Esophagus (tissue), 2 donors: Measurements from ENCODE around the gene FGF1. TPM values are rescaled to one million over a fixed set of nuclear protein-coding genes. Genes with fewer than 3 reads are reported as not detected.

Source experiments
- H3K27ac ChIP-seq, 2 donors: one replicate each; pipeline ENCODE4 v1.5.1; 2013; ENCODE audit warnings: low read depth in 2 of 2, mild to moderate bottlenecking in 2 of 2, inconsistent platforms in 1 of 2, low read length in 1 of 2, moderate library complexity in 1 of 2
- H3K27me3 ChIP-seq, 2 donors: one replicate each; pipeline ENCODE4 v1.6.1; 2013; ENCODE audit warnings: low read length in 2 of 2, control low read depth in 1 of 2, mild to moderate bottlenecking in 1 of 2; ENCODE audit not compliant: insufficient read depth in 2 of 2, control insufficient read depth in 1 of 2
- H3K36me3 ChIP-seq, 2 donors: one replicate each; pipeline ENCODE4 v1.6.1; 2013; ENCODE audit warnings: low read length in 1 of 2; ENCODE audit not compliant: control insufficient read depth in 2 of 2, insufficient read depth in 2 of 2
- H3K4me1 ChIP-seq, 2 donors: one replicate each; pipeline ENCODE4 v1.6.1; 2013; ENCODE audit warnings: low read length in 1 of 2; ENCODE audit not compliant: control insufficient read depth in 2 of 2, insufficient read depth in 2 of 2
- H3K4me3 ChIP-seq, 2 donors: one replicate each; pipeline ENCODE4 v1.5.1; 2013; ENCODE audit warnings: low read length in 2 of 2, mild to moderate bottlenecking in 2 of 2, low read depth in 1 of 2, moderate library complexity in 1 of 2
- H3K9me3 ChIP-seq, 2 donors: one replicate each; pipeline ENCODE4 v1.6.1; 2013; ENCODE audit warnings: mild to moderate bottlenecking in 2 of 2, low read depth in 1 of 2, low read length in 1 of 2, moderate library complexity in 1 of 2; ENCODE audit not compliant: control insufficient read depth in 2 of 2, insufficient read depth in 1 of 2
- WGBS, 2 donors: extraction: QIAGEN DNeasy Blood & Tissue Kit; methylation state at CpG; one replicate each; pipeline ENCODE4 v1.1.7; 2013; 5-methylcytosine and 5-hydroxymethylcytosine counted together
- polyA plus RNA-seq, 2 donors: library from polyadenylated mRNA; stranded (reverse); fragments of 200-250 nt; gene quantifications; one replicate each; pipeline ENCODE4 v1.2.3, GENCODE V29; 2013
- donor health status: healthy with polysubstance abuse.
- donor health status: Bipolar disorder and iron deficiency.

Gene FGF1
- polyA plus RNA-seq, 2 donors: 0.56 to 0.57 TPM

GRCh38 chr5:142684508-142685041, 1.3 kb downstream of the FGF1 start:
- Histone ChIP-seq H3K4me3 (no peak overlapping the region), H3K27me3 (peaks cover 0 to 2% of the 10 kb centered on the region in 2 donors), H3K36me3 (no peaks in the 10 kb centered on the region), H3K4me1 (peaks cover 8 to 16% of the 10 kb centered on the region in 2 donors), H3K27ac (peak overlapping the region in 1 of 2 donors; percentile 68), H3K9me3 (no peaks in the 10 kb centered on the region)
- WGBS, 2 donors: 19 to 33% methylated on average over 9 of the region's 9 CpGs

- WGBS, 2 donors: 78% methylated on average over 5 of the region's 5 CpGs
- H3K4me3 ChIP-seq: no peak overlapping the region
- H3K9me3 ChIP-seq: no peaks in the 10 kb centered on the region
- H3K27me3 ChIP-seq: peaks cover 0 to 2% of the 10 kb centered on the region in 2 donors
- no peaks in the 10 kb centered on the region for H3K36me3 ChIP-seq
- no peak overlapping the region for H3K27ac ChIP-seq
- H3K4me1 ChIP-seq: peaks cover 8 to 16% of the 10 kb centered on the region in 2 donors
Observed at GRCh38 chr5:142683881-142684505, 1.9 kb downstream of the FGF1 start.

- no peak overlapping the region for H3K27ac ChIP-seq
- H3K4me1 ChIP-seq: peaks cover 8 to 16% of the 10 kb centered on the region in 2 donors
- no peaks in the 10 kb centered on the region for H3K9me3 ChIP-seq
- 83 to 85% methylated on average over 3 of the region's 3 CpGs for WGBS, 2 donors
- no peaks in the 10 kb centered on the region for H3K36me3 ChIP-seq
- H3K4me3 ChIP-seq: no peak overlapping the region
- H3K27me3 ChIP-seq: no peaks in the 10 kb centered on the region
Observed at GRCh38 chr5:142683116-142683515, 2.8 kb downstream of the FGF1 start.

GRCh38 chr5:142680605-142681259, 5.2 kb downstream of the FGF1 start:
- H3K36me3 ChIP-seq: no peaks in the 10 kb centered on the region
- H3K27ac ChIP-seq: peak overlapping the region; percentile 55 to 73
- H3K4me1 ChIP-seq: peaks cover 2 to 6% of the 10 kb centered on the region in 2 donors
- H3K27me3 ChIP-seq: no peaks in the 10 kb centered on the region
- H3K4me3 ChIP-seq: no peak overlapping the region
- WGBS, 2 donors: 48 to 60% methylated on average over 5 of the region's 5 CpGs
- no peaks in the 10 kb centered on the region for H3K9me3 ChIP-seq

- 96 to 98% methylated on average over 2 of the region's 2 CpGs for WGBS, 2 donors
- no peaks in the 10 kb centered on the region for H3K36me3 ChIP-seq
- H3K4me1 ChIP-seq: peaks cover 0 to 2% of the 10 kb centered on the region in 2 donors
- H3K27ac ChIP-seq: no peak overlapping the region
- no peaks in the 10 kb centered on the region for H3K27me3 ChIP-seq
- no peak overlapping the region for H3K4me3 ChIP-seq
- no peaks in the 10 kb centered on the region for H3K9me3 ChIP-seq
Observed at GRCh38 chr5:142679744-142680143, 6.1 kb downstream of the FGF1 start.

- 81 to 84% methylated on average over 4 of the region's 4 CpGs for WGBS, 2 donors
- Histone ChIP-seq H3K4me3 (no peak overlapping the region), H3K27ac (no peak overlapping the region), H3K27me3 (no peaks in the 10 kb centered on the region), H3K9me3 (no peaks in the 10 kb centered on the region), H3K4me1 (peaks cover 0 to 2% of the 10 kb centered on the region in 2 donors), H3K36me3 (no peaks in the 10 kb centered on the region)
Observed at GRCh38 chr5:142678529-142678928, 7.4 kb downstream of the FGF1 start.

GRCh38 chr5:142677198-142677597, 8.7 kb downstream of the FGF1 start:
- H3K27me3 ChIP-seq: no peaks in the 10 kb centered on the region
- 65 to 77% methylated on average over 2 of the region's 2 CpGs for WGBS, 2 donors
- no peaks in the 10 kb centered on the region for H3K36me3 ChIP-seq
- no peak overlapping the region for H3K27ac ChIP-seq
- no peaks in the 10 kb centered on the region for H3K9me3 ChIP-seq
- no peak overlapping the region for H3K4me3 ChIP-seq
- peaks cover 0 to 2% of the 10 kb centered on the region in 2 donors for H3K4me1 ChIP-seq

GRCh38 chr5:142676318-142676717, 9.6 kb downstream of the FGF1 start:
- no peak overlapping the region for H3K27ac ChIP-seq
- H3K36me3 ChIP-seq: no peaks in the 10 kb centered on the region
- WGBS, 2 donors: 82 to 92% methylated on average over 4 of the region's 4 CpGs
- peaks cover 0 to 2% of the 10 kb centered on the region in 2 donors for H3K4me1 ChIP-seq
- no peak overlapping the region for H3K4me3 ChIP-seq
- no peaks in the 10 kb centered on the region for H3K9me3 ChIP-seq
- H3K27me3 ChIP-seq: no peaks in the 10 kb centered on the region

- Histone ChIP-seq H3K36me3 (no peaks in the 10 kb centered on the region), H3K27ac (no peak overlapping the region)
- WGBS, 2 donors: 76 to 78% methylated on average over 22 of the region's 22 CpGs
Observed at GRCh38 chr5:142674531-142675469, 11.1 kb downstream of the FGF1 start.

More at GRCh38 chr5:142674531-142675469, 11.1 kb downstream of the FGF1 start:
- H3K9me3 ChIP-seq: no peaks in the 10 kb centered on the region
- no peaks in the 10 kb centered on the region for H3K27me3 ChIP-seq
- H3K4me1 ChIP-seq: peaks cover 0 to 3% of the 10 kb centered on the region in 2 donors
- H3K4me3 ChIP-seq: no peak overlapping the region
